Adrenal gland (tissue), 12 donors: ENCODE measurements around the gene ARHGEF12. TPM values are rescaled to one million over a fixed set of nuclear protein-coding genes. Genes with fewer than 3 reads are reported as not detected.

Experiments used
- DNase-seq, 7 donors: peaks; one replicate each; pipeline ENCODE4 v3.0.0-alpha.2; 2019 to 2020
- H3K27ac ChIP-seq, 5 donors: fragments of 200-600 bp; sonication (generic) in 4 of 5; 1 replicate in 3 of 5; 2 replicates in 2 of 5; pipeline versions ENCODE4 v1.5.1 to v1.8.0; 2016 to 2020; ENCODE audit warnings: mild to moderate bottlenecking in 1 of 5
- H3K27me3 ChIP-seq: fragments of 200-600 bp; 2 replicates; pipeline ENCODE4 v1.8.0; 2021
- H3K36me3 ChIP-seq, 2 donors: fragments of 200-600 bp; replicated peaks in 1 of 2; 1 replicate in 1 of 2; 2 replicates in 1 of 2; pipeline versions ENCODE4 v1.5.1 to v1.8.0; 2018 to 2022
- H3K4me1 ChIP-seq, 2 donors: fragments of 200-600 bp; replicated peaks in 1 of 2; 1 replicate in 1 of 2; 2 replicates in 1 of 2; pipeline versions ENCODE4 v1.5.1 to v1.8.0; 2018 to 2021
- H3K4me3 ChIP-seq, 4 donors: fragments of 200-600 bp; sonication (generic) in 3 of 4; one replicate each; pipeline ENCODE4 v1.5.1; 2016 to 2018
- H3K9me3 ChIP-seq, 3 donors: fragments of 200-600 bp; sonication (generic) in 1 of 3; replicated peaks in 1 of 3; 1 replicate in 2 of 3; 2 replicates in 1 of 3; pipeline versions ENCODE4 v1.5.1 to v1.8.0; 2016 to 2021
- CTCF ChIP-seq, 6 experiments: fragments of 450-650 bp in 4 of 6; fragments of 200-600 bp in 2 of 6; sonication (generic) in 1 of 6; IDR thresholded peaks; 1 replicate in 5 of 6; 2 replicates in 1 of 6; pipeline versions ENCODE4 v1.5.1 to v1.8.0; 2016 to 2021; ENCODE audit warnings: antibody characterized with exemption in 6 of 6, mild to moderate bottlenecking in 2 of 6, moderate library complexity in 1 of 6
- POLR2A ChIP-seq, 2 donors: fragments of 450-650 bp; IDR thresholded peaks; one replicate each; pipeline ENCODE4 v1.6.1; 2017; ENCODE audit warnings: antibody characterized with exemption in 2 of 2, mild to moderate bottlenecking in 2 of 2, moderate library complexity in 1 of 2
- WGBS, 4 donors: extraction: QIAGEN DNeasy Blood & Tissue Kit in 2 of 4; methylation state at CpG; one replicate each; pipeline versions ENCODE4 v1.1.5 to v1.1.7; 2013 to 2017; 5-methylcytosine and 5-hydroxymethylcytosine counted together
- intact Hi-C, 2 donors: fragments of 100-400 bp; cut with DNase I; formaldehyde crosslinking; loops; one replicate each; pipeline versions ENCODE4 v1.14.1 to v1.15.0; 2022 to 2023
- polyA plus RNA-seq, 3 donors: library from polyadenylated mRNA; stranded (reverse); fragments of 200-250 nt in 2 of 3; fragments of 350-450 nt in 1 of 3; fragmentation: Illumina TruSeq in 1 of 3; extraction: RNeasy Lipid Tissue Mini Kit (QIAGEN cat#74804) in 1 of 3; gene quantifications; one replicate each; pipeline ENCODE4 v1.2.3, GENCODE V29; 2013 to 2014
- total RNA-seq, 9 donors: library from RNA; depleted of rRNA in 4 of 9; stranded (reverse); fragments of >200 nt in 4 of 9; fragments of 120-200 nt in 1 of 9; fragmentation: NEBNext Ultra II Directional in 1 of 9; extraction: Animal tissue kit (Norgen Biotek cat#: 25700) in 1 of 9; gene quantifications; one replicate each; pipeline versions ENCODE4 v1.1.0 to v1.2.4, GENCODE V29; 2013 to 2023
- donor health status: healthy with polysubstance abuse.
- donor health status: Bipolar disorder and iron deficiency.
- donor health status: DM: yes; HTN: yes; CAD: no.
- donor health status: DM: no; HTN: no; CAD: no.
- donor health status: DM: no; HTN: no; CAD: no.
- donor health status: DM: yes; HTN: yes; CAD: no.

The ARHGEF12 gene
- total and polyA plus RNA-seq, 12 donors, result 20.2 to 125 (median 94.2) TPM

- no peak for DNase-seq
- Histone ChIP-seq H3K4me3 (no peak overlapping the region), H3K9me3 (no peaks in the 10 kb centered on the region), H3K27me3 (no peaks in the 10 kb centered on the region), H3K36me3 (no peaks in the 10 kb centered on the region), H3K27ac (no peak overlapping the region), H3K4me1 (peaks cover 9 to 29% of the 10 kb centered on the region in 2 donors)
- WGBS, 4 donors, result 85 to 88% (median 87%) methylated on average over 6 of the region's 6 CpGs
- TF ChIP-seq POLR2A (IDR thresholded peaks at IDR 0.05) (no peak), CTCF (IDR thresholded peaks at IDR 0.05) (no peak)
- intact Hi-C loops, result no loop called here
Measured at GRCh38 chr11:120357620-120358019, 21.4 kb downstream of the ARHGEF12 start.

GRCh38 chr11:120358729-120359128, 22.5 kb downstream of the ARHGEF12 start:
- H3K4me3 ChIP-seq, result no peak overlapping the region
- DNase-seq, result no peak
- no peaks in the 10 kb centered on the region for H3K27me3 ChIP-seq
- H3K9me3 ChIP-seq, result no peaks in the 10 kb centered on the region
- H3K27ac ChIP-seq, result no peak overlapping the region
- TF ChIP-seq POLR2A (IDR thresholded peaks at IDR 0.05) (no peak), CTCF (IDR thresholded peaks at IDR 0.05) (no peak)
- H3K36me3 ChIP-seq, result no peaks in the 10 kb centered on the region
- intact Hi-C loops, result no loop called here
- WGBS, 4 donors, result 60 to 69% (median 63%) methylated on average over 3 of the region's 3 CpGs
- peaks cover 9 to 34% of the 10 kb centered on the region in 2 donors for H3K4me1 ChIP-seq

GRCh38 chr11:120363436-120363835, 27.2 kb downstream of the ARHGEF12 start:
- intact Hi-C loops, result no loop called here
- no peak for DNase-seq
- Histone ChIP-seq H3K4me3 (no peak overlapping the region), H3K36me3 (no peaks in the 10 kb centered on the region), H3K4me1 (peaks cover 0 to 8% of the 10 kb centered on the region in 2 donors), H3K9me3 (no peaks in the 10 kb centered on the region), H3K27ac (no peak overlapping the region), H3K27me3 (no peaks in the 10 kb centered on the region)
- TF ChIP-seq POLR2A (IDR thresholded peaks at IDR 0.05) (no peak), CTCF (IDR thresholded peaks at IDR 0.05) (no peak)

- intact Hi-C loops, result no loop called here
- H3K4me3 ChIP-seq, result no peak overlapping the region
- H3K9me3 ChIP-seq, result no peaks in the 10 kb centered on the region
- no peak for TF ChIP-seq POLR2A (IDR thresholded peaks at IDR 0.05)
- no peak for TF ChIP-seq CTCF (IDR thresholded peaks at IDR 0.05)
- H3K27ac ChIP-seq, result no peak overlapping the region
- no peaks in the 10 kb centered on the region for H3K27me3 ChIP-seq
- no peaks in the 10 kb centered on the region for H3K36me3 ChIP-seq
- no peak for DNase-seq
- peaks cover 0 to 8% of the 10 kb centered on the region in 2 donors for H3K4me1 ChIP-seq
Measured at GRCh38 chr11:120365512-120365911, 29.3 kb downstream of the ARHGEF12 start.
